ENCODE measurements around the gene FPGT.

DNA sequence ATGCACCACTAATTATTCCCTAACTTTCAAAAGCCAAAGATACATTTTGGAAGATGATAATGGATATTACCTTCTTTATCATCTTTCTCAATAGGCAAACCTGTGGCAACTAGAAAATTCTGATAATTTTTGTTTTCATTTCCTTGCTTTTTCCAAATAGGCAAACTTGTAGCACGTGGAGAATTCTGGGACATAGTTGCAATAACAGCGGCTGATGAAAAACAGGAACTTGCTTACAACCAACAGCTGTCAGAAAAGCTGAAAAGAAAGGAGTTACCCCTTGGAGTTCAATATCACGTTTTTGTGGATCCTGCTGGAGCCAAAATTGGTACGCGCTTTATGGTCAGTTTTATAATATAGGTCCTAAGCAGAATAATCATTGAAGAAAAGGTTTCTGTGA is 1.5 kb downstream of the FPGT start:
- TF ChIP-seq POLR2AphosphoS5 (IDR thresholded peaks at IDR 0.05; ENCODE audit: low read depth, low read length) (no peak), SIN3A (IDR thresholded peaks at IDR 0.05; ENCODE audit: borderline replicate concordance, insufficient read depth, low read length) (no peak), TAF1 (IDR thresholded peaks at IDR 0.05; ENCODE audit: borderline replicate concordance, insufficient read depth, low read length) (no peak)
- TF ChIP-seq, protein P1, sequence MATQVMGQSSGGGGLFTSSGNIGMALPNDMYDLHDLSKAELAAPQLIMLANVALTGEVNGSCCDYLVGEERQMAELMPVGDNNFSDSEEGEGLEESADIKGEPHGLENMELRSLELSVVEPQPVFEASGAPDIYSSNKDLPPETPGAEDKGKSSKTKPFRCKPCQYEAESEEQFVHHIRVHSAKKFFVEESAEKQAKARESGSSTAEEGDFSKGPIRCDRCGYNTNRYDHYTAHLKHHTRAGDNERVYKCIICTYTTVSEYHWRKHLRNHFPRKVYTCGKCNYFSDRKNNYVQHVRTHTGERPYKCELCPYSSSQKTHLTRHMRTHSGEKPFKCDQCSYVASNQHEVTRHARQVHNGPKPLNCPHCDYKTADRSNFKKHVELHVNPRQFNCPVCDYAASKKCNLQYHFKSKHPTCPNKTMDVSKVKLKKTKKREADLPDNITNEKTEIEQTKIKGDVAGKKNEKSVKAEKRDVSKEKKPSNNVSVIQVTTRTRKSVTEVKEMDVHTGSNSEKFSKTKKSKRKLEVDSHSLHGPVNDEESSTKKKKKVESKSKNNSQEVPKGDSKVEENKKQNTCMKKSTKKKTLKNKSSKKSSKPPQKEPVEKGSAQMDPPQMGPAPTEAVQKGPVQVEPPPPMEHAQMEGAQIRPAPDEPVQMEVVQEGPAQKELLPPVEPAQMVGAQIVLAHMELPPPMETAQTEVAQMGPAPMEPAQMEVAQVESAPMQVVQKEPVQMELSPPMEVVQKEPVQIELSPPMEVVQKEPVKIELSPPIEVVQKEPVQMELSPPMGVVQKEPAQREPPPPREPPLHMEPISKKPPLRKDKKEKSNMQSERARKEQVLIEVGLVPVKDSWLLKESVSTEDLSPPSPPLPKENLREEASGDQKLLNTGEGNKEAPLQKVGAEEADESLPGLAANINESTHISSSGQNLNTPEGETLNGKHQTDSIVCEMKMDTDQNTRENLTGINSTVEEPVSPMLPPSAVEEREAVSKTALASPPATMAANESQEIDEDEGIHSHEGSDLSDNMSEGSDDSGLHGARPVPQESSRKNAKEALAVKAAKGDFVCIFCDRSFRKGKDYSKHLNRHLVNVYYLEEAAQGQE (IDR thresholded peaks at IDR 0.05; ENCODE audit: insufficient read depth in 1 of 2, low read depth in 2 of 2, low read length in 2 of 2), result no peak
